Kidney (tissue), 14 donors: Measurements from ENCODE around the gene HPCAL1. TPM values are rescaled to one million over a fixed set of nuclear protein-coding genes. Genes with fewer than 3 reads are reported as not detected.

Source experiments
- DNase-seq, 5 donors: peaks; one replicate each; pipeline ENCODE4 v3.0.0-alpha.2; 2013 to 2020
- FAIRE-seq: peaks from 2 replicates; lab custom pipeline; 2012; peaks lifted over from hg19 to GRCh38; lab: Jason Lieb, UNC
- H3K27ac ChIP-seq, 2 donors: one replicate each; pipeline ENCODE4 v1.7.0; 2013; ENCODE audit warnings: low read depth in 2 of 2, low read length in 2 of 2, inconsistent platforms in 1 of 2
- H3K27me3 ChIP-seq: one replicate; pipeline ENCODE4 v1.7.1; 2013; ENCODE audit warnings: low read length, inconsistent platforms; ENCODE audit not compliant: control insufficient read depth, insufficient read depth
- H3K36me3 ChIP-seq, 3 donors: one replicate each; pipeline versions ENCODE4 v1.7.0 to v1.7.1; 2013; ENCODE audit warnings: low read length in 3 of 3, control low read depth in 1 of 3, inconsistent platforms in 1 of 3; ENCODE audit not compliant: insufficient read depth in 3 of 3, control insufficient read depth in 2 of 3
- H3K4me1 ChIP-seq, 3 donors: one replicate each; pipeline versions ENCODE4 v1.7.0 to v1.7.1; 2013; ENCODE audit warnings: low read length in 3 of 3, inconsistent platforms in 1 of 3, low read depth in 1 of 3; ENCODE audit not compliant: control insufficient read depth in 2 of 3, insufficient read depth in 2 of 3
- H3K4me3 ChIP-seq, 3 donors: one replicate each; pipeline versions ENCODE4 v1.7.0 to v1.8.1; 2013; ENCODE audit warnings: low read length in 3 of 3, control low read depth in 1 of 3, inconsistent platforms in 1 of 3
- H3K9ac ChIP-seq, 3 donors: one replicate each; pipeline versions ENCODE4 v1.7.0 to v1.7.1; 2013; ENCODE audit warnings: low read length in 3 of 3, control low read depth in 1 of 3, inconsistent platforms in 1 of 3
- H3K9me3 ChIP-seq, 3 donors: one replicate each; pipeline versions ENCODE4 v1.7.0 to v1.7.1; 2013; ENCODE audit warnings: low read length in 3 of 3, control low read depth in 1 of 3, inconsistent platforms in 1 of 3; ENCODE audit not compliant: control insufficient read depth in 2 of 3, insufficient read depth in 1 of 3
- CTCF ChIP-seq: IDR thresholded peaks from 3 replicates; pipeline ENCODE4 v1.5.1; 2012; ENCODE audit warnings: mild to moderate bottlenecking, moderate library complexity, borderline replicate concordance; ENCODE audit not compliant: insufficient read depth; ENCODE audit errors: extremely low read depth
- intact Hi-C: fragments of 100-400 bp; cut with DNase I; formaldehyde crosslinking; loops from one replicate; pipeline ENCODE4 v1.11.1; 2022
- polyA plus RNA-seq: library from polyadenylated mRNA; stranded (reverse); fragments of 350-450 nt; fragmentation: Illumina TruSeq; extraction: RNeasy Lipid Tissue Mini Kit (QIAGEN cat#74804); gene quantifications from one replicate; pipeline ENCODE4 v1.2.3, GENCODE V29; 2014; ENCODE audit warnings: low read depth, low replicate concordance; ENCODE audit not compliant: insufficient read depth
- total RNA-seq: library from RNA; stranded (reverse); fragmentation: NEBNext Ultra II Directional; extraction: Animal tissue kit (Norgen Biotek cat#: 25700); gene quantifications from one replicate; pipeline ENCODE4 v1.2.1, GENCODE V29; 2021
- donor health status: control.
- donor health status: control.
- donor health status: control.
- donor health status: control.
- donor health status: control.
- donor health status: DM: yes; HTN: yes; CAD: no.
- donor health status: Normal renal cell carcinoma (clear cell type).

HPCAL1 gene
- total and polyA plus RNA-seq, 2 donors from 2014 or later = 47.3 to 121 TPM

- H3K9ac ChIP-seq = no peak overlapping the region
- H3K36me3 ChIP-seq = no peaks in the 10 kb centered on the region
- H3K9me3 ChIP-seq = no peaks in the 10 kb centered on the region
- no peak overlapping the region for H3K4me3 ChIP-seq
- intact Hi-C loops = no loop called here
- H3K27me3 ChIP-seq = no peaks in the 10 kb centered on the region
- peaks cover 0 to 5% (median 0%) of the 10 kb centered on the region in 3 donors for H3K4me1 ChIP-seq
- FAIRE-seq = no peak
- DNase-seq = peak in 2 of 5 donors; percentile 35 to 46
- no peak for TF ChIP-seq CTCF
- no peak overlapping the region for H3K27ac ChIP-seq
These were observed 37.2 kb upstream of the HPCAL1 start for GRCh38 chr2:10265329-10266132.

GRCh38 chr2:10266133-10266620 lies 36.5 kb upstream of the HPCAL1 start:
- Histone ChIP-seq H3K9me3 (no peaks in the 10 kb centered on the region), H3K9ac (no peak overlapping the region), H3K4me3 (no peak overlapping the region), H3K4me1 (peaks cover 0 to 9% (median 0%) of the 10 kb centered on the region in 3 donors), H3K36me3 (no peaks in the 10 kb centered on the region), H3K27me3 (no peaks in the 10 kb centered on the region), H3K27ac (no peak overlapping the region)
- no peak for TF ChIP-seq CTCF
- peak in 1 of 5 donors; percentile 34 for DNase-seq
- no peak for FAIRE-seq
- intact Hi-C loops = no loop called here

- TF ChIP-seq CTCF = no peak
- H3K27ac ChIP-seq = no peak overlapping the region
- intact Hi-C loops = no loop called here
- no peaks in the 10 kb centered on the region for H3K36me3 ChIP-seq
- H3K9me3 ChIP-seq = no peaks in the 10 kb centered on the region
- H3K9ac ChIP-seq = no peak overlapping the region
- H3K27me3 ChIP-seq = no peaks in the 10 kb centered on the region
- peak in 1 of 5 donors; percentile 53 for DNase-seq
- no peak overlapping the region for H3K4me3 ChIP-seq
- no peak for FAIRE-seq
- H3K4me1 ChIP-seq = peaks cover 0 to 12% (median 0%) of the 10 kb centered on the region in 3 donors
These were observed 35.7 kb upstream of the HPCAL1 start for GRCh38 chr2:10267036-10267435.
